ENCODE results near the gene TMEM256.

The TMEM256 gene

GRCh38 chr17:7431231-7431630 is 27.3 kb upstream of the TMEM256 start:
- no peak for DNase-seq (ENCODE audit: low read depth in 3 of 3, low spot score in 1 of 3)

GRCh38 chr17:7429722-7430121 is 25.8 kb upstream of the TMEM256 start:
- DNase-seq (ENCODE audit: low read depth in 3 of 3, low spot score in 1 of 3), result no peak

- no peak for DNase-seq (ENCODE audit: low read depth in 3 of 3, low spot score in 1 of 3)
Observed at GRCh38 chr17:7428557-7428956, 24.7 kb upstream of the TMEM256 start, which contains the start of gene SPEM3. TSS of gene SPEM3 (plus strand) at chr17:7428857. CDS start at chr17:7428903, 46 bp downstream.

- DNase-seq (ENCODE audit: low read depth in 3 of 3, low spot score in 1 of 3), result no peak
Observed at GRCh38 chr17:7427549-7427948, 23.7 kb upstream of the TMEM256 start.

- DNase-seq (ENCODE audit: low read depth in 3 of 3, low spot score in 1 of 3), result no peak
Observed at GRCh38 chr17:7426896-7427489, 23.1 kb upstream of the TMEM256 start.

- no peak for DNase-seq (ENCODE audit: low read depth in 3 of 3, low spot score in 1 of 3)
Observed at GRCh38 chr17:7426203-7426863, 22.4 kb upstream of the TMEM256 start.

GRCh38 chr17:7425756-7426155 is 21.9 kb upstream of the TMEM256 start:
- no peak for DNase-seq (ENCODE audit: low read depth in 3 of 3, low spot score in 1 of 3)

GRCh38 chr17:7425316-7425715 is 21.4 kb upstream of the TMEM256 start, which contains the start of gene SPEM2:
TSS of gene SPEM2 (plus strand) at chr17:7425616. CDS start at chr17:7425689, 73 bp downstream.
- no peak for DNase-seq (ENCODE audit: low read depth in 3 of 3, low spot score in 1 of 3)

GRCh38 chr17:7423679-7424078 is 19.8 kb upstream of the TMEM256 start:
- DNase-seq (ENCODE audit: low read depth in 3 of 3, low spot score in 1 of 3), result no peak

- DNase-seq (ENCODE audit: low read depth in 3 of 3, low spot score in 1 of 3), result no peak
Observed at GRCh38 chr17:7421186-7421585, 17.3 kb upstream of the TMEM256 start.

GRCh38 chr17:7419819-7420610 is 16.1 kb upstream of the TMEM256 start, which contains the start of gene SPEM1:
TSS of gene SPEM1 (plus strand) at chr17:7420324. CDS start at chr17:7420385, 61 bp downstream.
- no peak for DNase-seq (ENCODE audit: low read depth in 3 of 3, low spot score in 1 of 3)

GRCh38 chr17:7418472-7419152 is 14.7 kb upstream of the TMEM256 start:
- DNase-seq (ENCODE audit: low read depth in 3 of 3, low spot score in 1 of 3), result no peak

GRCh38 chr17:7417056-7417655 is 13.3 kb upstream of the TMEM256 start:
- DNase-seq (ENCODE audit: low read depth in 3 of 3, low spot score in 1 of 3), result no peak

- DNase-seq (ENCODE audit: low read depth in 3 of 3, low spot score in 1 of 3), result no peak
Observed at GRCh38 chr17:7416323-7416722, 12.4 kb upstream of the TMEM256 start.

- DNase-seq (ENCODE audit: low read depth in 3 of 3, low spot score in 1 of 3), result no peak
Observed at GRCh38 chr17:7415784-7416183, 11.9 kb upstream of the TMEM256 start.

- DNase-seq (ENCODE audit: low read depth in 3 of 3, low spot score in 1 of 3), result no peak
Observed at GRCh38 chr17:7414837-7415236, 10.9 kb upstream of the TMEM256 start.

GRCh38 chr17:7413346-7413985 is 9.6 kb upstream of the TMEM256 start:
- no peak for DNase-seq (ENCODE audit: low read depth in 3 of 3, low spot score in 1 of 3)

- DNase-seq (ENCODE audit: low read depth in 3 of 3, low spot score in 1 of 3), result no peak
Observed at GRCh38 chr17:7411427-7411750, 7.5 kb upstream of the TMEM256 start.

GRCh38 chr17:7410634-7411426 is 6.9 kb upstream of the TMEM256 start:
- DNase-seq (ENCODE audit: low read depth in 3 of 3, low spot score in 1 of 3), result no peak

GRCh38 chr17:7409716-7410115 is 5.8 kb upstream of the TMEM256 start:
- no peak for DNase-seq (ENCODE audit: low read depth in 3 of 3, low spot score in 1 of 3)

Data from stimulated activated CD4-positive, alpha-beta T cell treated with anti-CD3 and anti-CD28 coated beads, TNF-alpha, amount 100 ng/mL, for 1 hour (primary cell).